Stimulated activated CD8-positive, alpha-beta memory T cell treated with anti-CD3 and anti-CD28 coated beads, Interleukin-15, amount 100 ng/mL, for 4 hours (primary cell): ENCODE results near the gene RNF2.
"Not testable (repeated sequence)": the region's sequence is repeated elsewhere in the genome, so short reads cannot be mapped to it uniquely, and the experiment has no call there.

Source experiments
- DNase-seq, 2 donors: peaks; one replicate each; pipeline ENCODE4 v3.0.0-alpha.2; 2020; ENCODE audit warnings: low read depth in 2 of 2

The RNF2 gene

DNA sequence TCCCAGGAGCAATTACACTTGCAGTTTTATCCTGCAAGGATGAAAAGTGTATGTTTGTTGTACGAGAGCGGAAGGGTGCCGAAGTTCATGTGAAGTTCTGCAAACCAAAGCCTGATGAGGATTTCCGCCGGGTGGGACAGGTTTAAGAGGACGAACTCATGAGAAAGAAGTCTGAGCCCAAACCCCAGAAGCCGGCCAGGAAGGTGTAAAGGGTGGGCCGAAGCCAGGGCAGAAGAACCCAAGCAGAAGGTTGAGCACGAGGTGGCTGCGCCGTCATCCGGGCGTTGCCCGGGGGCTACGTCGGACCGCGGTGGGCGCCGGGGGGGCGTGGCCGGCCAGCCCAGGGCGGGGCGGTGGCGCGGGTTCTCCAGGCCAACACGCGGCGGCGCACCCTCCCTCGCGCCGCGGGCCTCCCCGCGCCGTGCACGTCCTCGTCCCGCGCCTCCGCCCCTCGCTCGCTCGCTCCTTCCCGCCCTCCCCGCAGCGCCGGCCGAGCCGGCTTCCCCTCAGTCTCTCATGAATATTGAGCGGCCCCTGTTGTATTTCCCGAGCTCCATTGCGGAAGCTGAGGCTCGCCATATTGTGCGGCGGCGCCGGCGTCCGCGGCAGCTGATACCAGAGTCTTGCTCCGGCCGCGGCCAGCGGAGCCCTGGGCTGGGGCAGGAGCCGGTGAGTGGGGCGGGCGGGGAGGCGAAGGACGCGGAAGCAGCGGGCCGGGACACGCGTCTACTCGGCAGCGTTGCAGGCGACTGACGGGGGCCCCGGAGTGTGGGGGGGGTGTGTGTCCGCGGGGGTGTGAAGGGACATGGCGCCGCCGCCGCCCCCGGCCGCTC lies at the start of gene RNF2:
Gene RNF2, plus strand, starts transcription at position 578 of the 833 bp plus-strand sequence. CDS start 41,996 bp downstream, outside the sequence.
- DNase-seq, result peak; percentile 57 to 75

DNA sequence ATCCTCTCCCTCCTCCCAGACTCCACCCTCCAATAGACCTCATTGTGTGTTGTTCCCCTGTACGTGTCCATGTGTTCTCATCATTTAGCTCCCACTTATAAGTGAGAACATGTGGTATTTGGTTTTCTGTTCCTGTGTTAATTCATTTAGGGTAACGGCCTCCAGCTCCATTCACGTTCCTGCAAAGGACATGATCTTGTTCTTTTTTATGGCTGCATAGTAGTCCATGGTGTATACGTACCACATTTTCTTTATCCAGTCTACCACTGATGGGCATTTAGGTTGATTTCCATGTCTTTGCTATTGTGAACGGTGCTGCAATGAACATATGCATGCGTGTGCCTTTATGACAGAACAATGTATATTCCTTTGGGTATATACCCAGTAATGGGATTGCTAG lies 45.4 kb upstream of the RNF2 start:
- DNase-seq, result not testable (repeated sequence)

- DNase-seq, result not testable (repeated sequence)
These were observed 44.0 kb upstream of the RNF2 start for GRCh38 chr1:185001312-185001880.

GRCh38 chr1:185008838-185009237 lies 36.5 kb upstream of the RNF2 start:
- DNase-seq, result no peak

DNA sequence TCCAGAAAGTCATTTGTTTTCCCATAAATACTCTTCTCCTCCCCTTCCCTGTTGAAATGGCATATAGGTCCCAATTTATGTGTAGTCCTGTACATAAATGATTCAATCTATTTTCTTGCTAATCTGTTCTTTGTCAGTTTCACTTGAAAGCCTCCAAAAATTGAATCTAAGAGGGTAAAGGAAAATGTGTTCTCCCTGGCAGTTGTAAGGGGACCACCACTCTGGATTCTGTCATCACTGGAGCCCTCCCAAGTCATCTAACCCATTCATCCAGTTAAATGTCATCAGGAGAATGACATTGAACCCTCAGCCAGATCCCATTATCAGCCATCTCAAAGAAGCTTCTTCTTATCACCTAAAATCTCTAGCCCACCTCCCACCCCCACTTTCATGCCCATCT lies 35.0 kb upstream of the RNF2 start:
- DNase-seq, result no peak

DNA sequence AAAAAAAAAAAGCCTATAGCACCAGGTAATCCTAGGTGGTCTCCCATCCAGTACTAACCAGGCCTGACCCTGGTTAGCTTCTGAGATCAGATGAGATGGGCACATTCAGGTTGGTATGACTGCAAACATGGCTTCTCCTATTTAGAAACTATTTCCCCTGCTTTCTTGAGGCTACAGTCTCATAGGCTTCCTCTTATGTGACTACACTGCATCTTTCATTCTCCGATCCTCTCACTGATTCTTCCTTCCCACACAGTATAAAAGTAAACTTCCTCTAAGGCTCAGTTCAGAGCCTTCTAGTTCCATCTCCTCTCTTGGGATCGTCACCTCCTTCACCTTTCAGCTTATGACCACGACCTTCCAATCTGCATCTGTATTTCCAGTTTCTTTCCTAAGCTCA lies 30.4 kb upstream of the RNF2 start:
- DNase-seq, result no peak

- no peak for DNase-seq
These were observed 29.7 kb upstream of the RNF2 start for GRCh38 chr1:185015631-185016030.

DNA sequence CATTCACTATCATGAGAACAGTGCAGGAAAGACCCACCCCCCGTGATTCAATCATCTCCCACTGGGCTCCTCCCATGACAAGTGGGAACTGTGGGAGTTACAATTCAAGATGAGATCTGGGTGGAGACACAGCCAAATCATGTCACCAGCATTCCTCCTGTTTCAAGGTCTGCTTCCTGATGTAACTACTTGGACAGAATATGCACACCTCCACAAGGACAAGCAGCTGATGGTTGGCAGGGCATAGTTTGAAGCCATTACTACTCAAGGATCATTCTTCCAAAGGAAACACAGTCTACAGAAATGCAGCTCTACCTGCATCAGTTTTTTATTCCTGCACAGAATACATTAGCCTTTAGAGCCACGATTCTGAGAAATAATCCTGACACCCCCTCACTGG lies 28.5 kb upstream of the RNF2 start:
- DNase-seq, result no peak

DNA sequence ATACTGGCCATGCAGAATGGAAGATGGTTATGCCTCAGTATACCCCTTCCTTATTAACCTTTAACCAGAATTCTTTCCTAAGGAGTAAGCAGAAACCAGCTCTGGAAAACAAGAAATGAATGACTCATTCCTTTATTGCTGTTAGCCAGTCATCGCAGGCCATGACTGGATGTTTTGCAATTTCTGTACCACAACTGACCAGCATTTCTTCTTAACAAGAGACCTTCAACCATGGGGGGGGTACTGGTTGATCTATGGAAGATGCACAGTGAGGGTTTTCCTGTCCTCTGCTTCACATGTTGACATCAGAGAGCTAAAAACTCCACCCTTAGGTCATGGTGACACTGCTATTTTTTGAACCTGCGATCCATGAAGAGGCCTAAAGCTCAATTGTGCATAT lies 28.0 kb upstream of the RNF2 start:
- DNase-seq, result no peak

- no peak for DNase-seq
These were observed 27.4 kb upstream of the RNF2 start for GRCh38 chr1:185017966-185018365.

- no peak for DNase-seq
These were observed 18.0 kb upstream of the RNF2 start for GRCh38 chr1:185027252-185027882.

DNA sequence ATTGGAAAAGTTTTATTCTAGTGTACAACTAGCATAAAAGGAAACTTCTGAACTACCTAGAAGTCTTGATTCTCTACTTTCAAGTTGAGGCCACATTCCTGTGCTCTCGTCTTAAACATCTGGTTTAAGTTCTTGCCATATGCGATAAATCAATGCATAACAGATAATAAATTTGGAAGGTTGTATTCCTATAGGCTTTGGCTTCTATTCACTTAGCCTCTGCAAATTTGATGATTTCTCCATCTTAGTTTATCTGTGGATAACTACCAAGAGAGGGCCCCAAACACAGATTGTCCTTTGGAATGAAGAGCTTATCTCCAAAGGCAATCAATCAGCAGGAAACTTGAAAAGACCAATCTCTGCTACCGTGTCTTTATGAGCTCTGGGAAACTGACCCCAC lies 11.7 kb upstream of the RNF2 start:
- no peak for DNase-seq

DNA sequence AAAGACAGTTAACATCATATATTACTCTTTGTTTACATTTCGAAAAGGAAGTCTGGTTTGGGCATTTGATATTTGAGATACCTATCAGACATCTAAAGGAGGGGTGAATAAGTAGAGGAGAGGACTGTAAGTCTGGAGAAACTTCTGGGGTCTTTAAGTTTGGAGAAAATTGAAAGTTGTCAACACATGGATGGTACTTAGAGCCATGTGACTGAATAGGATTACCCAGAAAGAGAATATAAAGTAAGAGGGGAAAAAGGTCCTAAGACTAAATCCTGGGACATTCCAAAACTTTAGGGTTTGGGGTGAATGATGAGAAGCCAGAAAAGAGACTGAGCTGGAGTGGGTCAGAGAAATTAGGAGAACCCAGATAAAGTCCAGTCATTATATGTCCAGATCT lies 10.1 kb upstream of the RNF2 start:
- no peak for DNase-seq

GRCh38 chr1:185038813-185039376 lies 6.5 kb upstream of the RNF2 start:
- no peak for DNase-seq

DNA sequence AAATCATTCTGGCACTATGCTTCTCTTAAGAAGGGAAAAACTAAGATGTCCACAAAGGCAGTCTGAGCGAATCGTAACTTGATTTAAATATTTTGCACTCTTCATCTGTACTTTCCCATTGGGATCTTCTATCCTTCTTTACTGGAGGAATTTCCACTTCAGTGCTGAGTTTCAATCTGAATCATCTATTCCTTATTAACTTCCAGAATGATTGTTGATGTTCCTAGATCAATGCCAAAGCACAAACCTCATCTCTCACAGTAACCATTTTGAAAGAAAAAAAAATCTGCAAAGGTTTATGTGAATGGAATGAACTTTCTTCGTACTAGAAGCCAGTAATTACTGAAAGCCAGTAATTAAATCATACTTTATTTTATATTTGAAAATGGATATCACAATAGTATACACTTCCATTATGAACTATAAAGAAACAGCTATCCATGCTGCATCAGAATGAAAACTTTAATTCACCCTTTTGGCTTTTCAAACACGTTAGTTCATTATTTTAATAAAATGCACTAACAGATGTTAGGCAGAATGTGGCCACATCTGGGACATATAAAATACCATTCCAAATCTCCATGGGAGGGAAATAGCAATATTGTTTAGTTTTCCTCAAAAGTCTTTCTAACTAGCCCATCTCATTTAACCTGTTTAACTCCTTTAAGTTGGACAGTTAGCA lies 5.5 kb upstream of the RNF2 start:
- no peak for DNase-seq

DNA sequence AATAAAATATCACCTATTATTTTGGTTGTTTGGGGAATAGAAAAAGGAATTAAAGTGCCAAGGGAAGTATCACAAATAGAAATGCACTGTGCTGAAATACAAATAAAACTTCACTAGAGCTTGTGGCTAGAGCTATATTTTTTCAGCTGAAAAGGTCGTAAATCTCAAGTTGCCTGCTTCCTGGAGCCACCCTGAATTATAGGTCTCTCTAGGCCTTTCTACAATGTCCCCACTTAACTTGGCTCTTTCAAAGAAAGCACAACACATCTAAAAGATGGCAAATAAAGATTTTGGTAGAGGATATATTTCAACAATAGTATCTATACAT lies 5.0 kb upstream of the RNF2 start:
- DNase-seq, result no peak

DNA sequence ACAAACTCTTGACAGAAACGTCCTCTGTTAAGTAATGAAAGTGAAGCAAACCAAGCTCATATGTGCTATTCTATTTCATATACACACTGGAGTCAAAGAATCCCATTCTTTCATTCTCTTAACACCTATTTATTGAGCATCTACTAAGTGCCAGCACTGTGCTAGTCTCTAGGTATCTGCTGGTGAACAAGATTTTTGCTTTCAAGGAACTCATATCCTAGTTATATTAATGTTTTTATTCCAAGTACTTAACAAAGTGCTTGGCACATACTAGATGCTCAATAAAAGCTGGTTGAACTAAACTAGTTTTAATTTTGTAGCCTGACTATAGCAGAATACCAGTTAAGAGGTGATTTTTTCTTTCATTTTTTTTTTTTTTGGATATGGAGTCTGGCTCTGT lies 3.6 kb upstream of the RNF2 start:
- DNase-seq, result no peak

GRCh38 chr1:185042737-185043136 lies 2.6 kb upstream of the RNF2 start:
- DNase-seq, result no peak

- DNase-seq, result no peak
These were observed 971 bp upstream of the RNF2 start for GRCh38 chr1:185044387-185044786.

DNA sequence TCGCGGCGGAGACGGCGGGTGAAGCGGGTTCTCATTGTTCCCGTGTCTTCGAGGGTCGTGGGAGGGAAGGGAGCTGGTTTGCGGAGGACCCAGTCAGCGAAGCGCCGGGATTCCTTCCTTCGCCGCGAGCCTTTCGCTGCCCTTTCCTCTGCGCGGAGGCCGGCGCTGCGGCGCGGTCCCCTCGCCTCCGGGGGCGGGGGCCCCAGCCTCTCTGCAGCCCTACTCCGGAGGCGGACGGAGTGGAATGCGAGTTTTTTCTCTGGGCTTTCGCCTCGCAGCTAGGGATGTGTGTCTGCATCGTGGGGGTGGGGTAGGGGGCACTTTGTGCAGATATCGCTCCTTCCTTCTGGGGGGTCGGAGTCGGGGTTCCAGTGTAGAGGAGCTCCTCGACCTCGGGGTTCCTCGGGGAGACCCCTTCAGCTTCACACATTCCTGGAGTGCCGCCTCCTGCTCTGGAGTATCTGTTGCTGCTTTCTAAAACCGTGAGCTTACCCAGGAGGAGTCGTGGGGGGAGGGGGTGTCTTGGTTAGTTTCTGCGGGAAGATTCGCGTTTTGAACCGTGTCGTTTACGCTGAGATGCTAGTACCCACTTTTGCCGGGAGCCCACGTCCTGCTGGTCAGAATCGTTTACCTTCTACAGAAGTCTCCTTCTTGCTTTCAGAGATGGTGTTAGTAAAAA lies 595 bp downstream of the RNF2 start:
- DNase-seq, result peak in 1 of 2 donors; percentile 1

GRCh38 chr1:185046668-185047067 lies 1.3 kb downstream of the RNF2 start:
- no peak for DNase-seq

GRCh38 chr1:185049670-185050069 lies 4.3 kb downstream of the RNF2 start:
- DNase-seq, result no peak
